Astrocyte of the cerebellum (primary cell): Measurements from ENCODE around the gene RBPJL.

Experiments
- DNase-seq: peaks from one replicate; pipeline ENCODE4 v3.0.0-alpha.2; 2011; ENCODE audit warnings: low read depth
- H3K4me3 ChIP-seq: 2 replicates; pipeline ENCODE4 v1.5.1; 2011; ENCODE audit warnings: mild to moderate bottlenecking, low read depth, low read length, moderate library complexity
- CTCF ChIP-seq: IDR thresholded peaks from 2 replicates; pipeline ENCODE4 v1.5.1; 2012; ENCODE audit warnings: low read length, low read depth, moderate library complexity, mild to moderate bottlenecking; ENCODE audit errors: missing control alignments
- in situ Hi-C: cut with HindIII; loops from 2 replicates; pipeline ENCODE4 v1.10.0; 2017; ENCODE audit warnings: low sequenced_read_pairs

RBPJL gene

DNA sequence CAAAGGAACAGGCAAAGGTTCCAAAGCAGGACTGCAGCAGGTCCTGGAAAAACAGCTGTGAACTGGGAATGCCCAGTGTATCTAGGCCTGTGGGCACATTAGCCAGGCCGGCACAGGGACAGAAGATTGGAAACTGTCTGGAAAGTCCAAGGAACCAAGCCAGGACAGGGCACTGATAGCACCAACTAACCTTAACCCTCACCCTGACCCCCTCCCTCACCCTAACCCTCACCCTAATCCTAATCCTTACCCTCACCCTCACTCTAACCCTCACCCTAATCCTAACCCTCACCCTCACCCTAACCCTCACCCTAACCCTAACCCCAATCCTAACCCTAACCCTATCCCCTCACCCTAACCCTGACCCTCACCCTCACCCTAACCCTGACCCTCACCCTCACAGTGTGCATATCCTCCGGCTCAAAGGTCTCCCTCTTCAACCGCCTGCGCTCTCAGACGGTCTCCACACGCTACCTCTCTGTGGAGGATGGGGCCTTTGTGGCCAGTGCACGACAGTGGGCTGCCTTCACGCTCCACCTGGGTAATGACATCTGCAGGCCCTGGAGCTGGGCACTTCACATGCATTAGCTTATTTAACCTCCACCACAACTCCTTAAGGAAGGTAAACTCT is 6.5 kb downstream of the RBPJL start:
- H3K4me3 ChIP-seq: no peak overlapping the region
- in situ Hi-C loops: no loop called here
- TF ChIP-seq CTCF: no peak
- no peak for DNase-seq

DNA sequence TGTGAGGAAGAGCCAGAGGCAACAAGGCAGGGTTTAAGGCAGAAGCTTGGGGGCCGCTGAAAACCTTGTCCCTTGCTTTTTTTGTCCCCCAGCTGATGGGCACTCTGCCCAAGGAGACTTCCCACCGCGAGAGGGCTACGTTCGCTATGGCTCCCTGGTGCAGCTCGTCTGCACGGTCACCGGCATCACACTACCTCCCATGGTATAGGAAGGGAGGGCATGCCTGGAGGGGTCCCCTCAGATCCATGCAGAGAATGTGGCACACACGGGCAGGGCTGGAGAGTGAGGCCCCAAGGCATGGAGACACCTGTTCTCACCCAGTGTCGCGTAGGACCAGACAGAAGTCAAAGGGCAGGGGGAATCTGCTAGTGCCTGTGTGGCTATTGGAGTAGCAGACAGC is 7.3 kb downstream of the RBPJL start:
- in situ Hi-C loops: no loop called here
- no peak overlapping the region for H3K4me3 ChIP-seq
- TF ChIP-seq CTCF: no peak
- DNase-seq: no peak

DNA sequence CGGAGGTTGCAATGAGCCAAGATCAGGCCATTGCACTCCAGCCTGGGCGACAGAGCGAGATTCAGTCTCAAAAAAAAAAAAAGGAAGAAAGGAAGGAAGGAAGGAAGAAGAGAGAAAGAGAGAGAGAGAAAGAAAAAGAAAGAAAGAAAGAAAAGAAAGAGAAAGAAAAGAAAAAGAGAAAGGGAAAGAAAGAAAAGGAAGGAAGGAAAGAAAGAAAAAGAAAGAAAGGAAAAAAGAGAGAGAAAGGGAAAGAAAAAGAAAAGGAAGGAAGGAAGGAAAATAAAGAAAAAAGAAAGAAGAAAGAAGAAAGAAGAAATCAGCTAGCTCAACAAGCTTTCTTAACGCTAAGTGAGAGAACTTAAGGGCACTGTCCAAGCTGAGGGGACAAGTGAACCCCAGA is 9.0 kb downstream of the RBPJL start:
- H3K4me3 ChIP-seq: no peak overlapping the region
- DNase-seq: no peak
- in situ Hi-C loops: no loop called here
- TF ChIP-seq CTCF: no peak

DNA sequence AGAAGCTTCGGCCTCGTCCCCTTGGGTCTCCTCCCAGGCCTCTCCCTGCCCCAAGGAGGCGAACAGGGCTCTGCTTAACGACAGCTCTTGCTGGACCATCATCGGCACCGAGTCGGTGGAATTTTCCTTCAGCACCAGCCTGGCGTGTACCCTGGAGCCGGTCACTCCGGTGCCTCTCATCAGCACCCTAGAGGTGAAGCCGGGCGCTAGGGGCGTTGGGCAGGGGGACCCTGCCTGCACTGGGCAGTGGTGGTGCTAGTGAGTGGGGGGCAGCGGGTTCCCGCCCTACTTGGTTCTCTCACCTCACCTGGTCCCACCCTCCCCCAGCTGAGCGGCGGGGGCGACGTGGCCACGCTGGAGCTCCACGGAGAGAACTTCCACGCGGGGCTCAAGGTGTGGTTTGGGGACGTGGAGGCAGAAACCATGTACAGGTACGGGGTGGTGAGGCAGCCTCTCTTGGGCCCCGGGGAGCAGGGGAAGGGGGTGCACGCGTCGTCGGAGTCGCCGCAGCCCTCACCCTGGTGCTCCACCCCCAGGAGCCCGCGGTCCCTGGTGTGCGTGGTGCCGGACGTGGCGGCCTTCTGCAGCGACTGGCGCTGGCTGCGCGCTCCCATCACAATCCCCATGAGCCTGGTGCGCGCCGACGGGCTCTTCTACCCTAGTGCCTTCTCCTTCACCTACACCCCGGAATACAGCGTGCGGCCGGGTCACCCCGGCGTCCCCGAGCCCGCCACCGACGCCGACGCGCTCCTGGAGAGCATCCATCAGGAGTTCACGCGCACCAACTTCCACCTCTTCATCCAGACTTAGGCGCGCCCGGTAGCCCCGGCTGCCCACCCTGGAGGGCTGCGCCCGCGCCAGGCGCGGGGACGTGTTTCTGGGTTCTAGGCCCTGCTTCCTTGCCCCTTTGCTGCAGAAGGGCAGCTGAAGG is 9.8 kb downstream of the RBPJL start:
- in situ Hi-C loops: no loop called here
- no peak for TF ChIP-seq CTCF
- no peak for DNase-seq
- no peak overlapping the region for H3K4me3 ChIP-seq

DNA sequence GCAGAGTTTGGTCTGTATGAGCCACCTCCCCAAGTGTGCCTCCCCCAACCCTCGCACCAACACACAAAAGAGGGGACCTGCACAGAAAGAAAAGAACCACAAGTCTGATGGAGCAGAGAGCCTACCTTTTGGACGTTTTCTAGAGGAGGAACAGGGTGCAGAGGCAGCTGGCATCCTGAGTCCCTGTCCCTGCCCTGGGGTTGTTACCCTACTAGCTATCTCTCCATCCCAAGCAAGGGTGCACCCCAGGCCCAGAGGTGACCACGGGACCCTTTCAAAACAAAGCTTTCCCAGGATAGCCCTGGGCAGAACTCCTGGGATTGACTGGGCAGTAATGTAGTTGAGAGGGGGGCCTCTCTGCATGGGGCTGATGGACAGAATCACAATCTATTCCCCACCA is 11.2 kb downstream of the RBPJL start:
- no peak for DNase-seq
- in situ Hi-C loops: no loop called here
- TF ChIP-seq CTCF: no peak
- no peak overlapping the region for H3K4me3 ChIP-seq

DNA sequence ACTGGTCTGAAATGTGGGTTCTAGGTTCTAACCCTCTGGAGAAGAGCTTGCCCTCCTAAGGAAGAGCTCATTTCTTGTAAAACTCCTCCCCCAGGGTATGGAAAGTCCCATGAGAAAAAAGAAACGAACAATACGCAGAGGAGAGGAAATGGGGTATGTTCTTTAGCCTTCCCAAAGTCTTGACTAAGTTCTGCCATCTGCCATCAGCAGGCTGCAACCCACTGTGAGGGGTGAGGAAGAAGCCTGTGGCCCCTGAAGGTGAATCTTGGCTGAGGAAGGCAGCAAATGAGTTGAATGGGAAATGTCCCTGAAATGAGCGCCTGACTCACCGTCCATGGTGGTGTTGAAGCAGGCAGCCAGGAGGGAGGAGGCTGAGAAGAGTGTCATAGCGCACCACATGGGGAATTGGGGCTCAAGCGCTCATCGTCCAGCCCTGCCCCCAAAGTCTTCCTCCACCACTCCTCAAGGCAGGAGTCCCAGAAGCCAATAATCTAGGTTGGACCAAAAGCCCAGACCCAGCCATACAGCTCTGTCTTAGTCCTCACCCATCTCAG is 11.8 kb downstream of the RBPJL start:
- in situ Hi-C loops: no loop called here
- no peak for TF ChIP-seq CTCF

More for the DNA sequence above, 11.8 kb downstream of the RBPJL start:
- no peak overlapping the region for H3K4me3 ChIP-seq
- no peak for DNase-seq
